GM21515 (cell line): ENCODE data around the gene KLHL22.
"Not testable (repeated sequence)": the region's sequence is repeated elsewhere in the genome, so short reads cannot be mapped to it uniquely, and the experiment has no call there.

Source experiments
- ATAC-seq: cut with Tn5 transposase; IDR thresholded peaks from one replicate; pipeline ENCODE4 v1.9.1; 2021; ENCODE audit not compliant: unreplicated experiment

The KLHL22 gene

DNA sequence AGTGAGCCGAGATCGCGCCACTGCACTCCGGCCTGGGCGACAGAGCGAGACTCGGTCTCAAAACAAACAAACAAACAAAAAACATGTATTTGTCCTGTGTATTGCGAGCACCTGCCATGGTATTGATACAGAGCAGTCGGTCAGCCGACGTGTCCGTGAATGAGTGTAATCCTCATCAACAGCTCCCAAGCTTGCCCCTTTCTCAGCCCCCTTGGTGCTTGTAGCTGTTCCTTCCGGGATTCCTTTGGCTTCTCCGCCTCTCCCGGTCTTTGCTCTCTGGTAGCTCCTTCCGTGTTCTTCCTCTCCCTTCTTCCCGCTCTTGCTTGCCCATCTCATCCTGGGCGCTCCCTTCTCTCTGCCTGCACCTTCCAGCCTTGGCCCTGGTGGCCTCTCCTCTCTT, 90.7 kb downstream of the KLHL22 start:
- ATAC-seq: no peak

DNA sequence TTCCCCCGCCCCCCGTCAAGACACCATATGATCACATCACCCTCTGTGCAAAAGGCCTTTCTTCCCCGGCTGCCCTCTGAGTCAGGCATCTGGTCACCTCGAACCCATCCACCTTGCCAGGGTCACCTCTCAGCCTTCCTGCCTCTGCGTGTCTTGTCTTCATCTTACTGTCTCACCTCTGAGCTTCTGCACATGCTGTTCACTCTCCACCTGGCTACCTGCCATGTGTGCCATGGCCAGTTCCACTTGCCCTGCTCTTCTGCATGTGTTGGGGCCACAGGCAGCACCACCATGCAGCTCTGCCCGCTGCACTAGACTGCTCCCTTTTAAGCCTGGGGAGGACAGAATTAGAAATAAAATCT, 91.8 kb downstream of the KLHL22 start:
- ATAC-seq: no peak

DNA sequence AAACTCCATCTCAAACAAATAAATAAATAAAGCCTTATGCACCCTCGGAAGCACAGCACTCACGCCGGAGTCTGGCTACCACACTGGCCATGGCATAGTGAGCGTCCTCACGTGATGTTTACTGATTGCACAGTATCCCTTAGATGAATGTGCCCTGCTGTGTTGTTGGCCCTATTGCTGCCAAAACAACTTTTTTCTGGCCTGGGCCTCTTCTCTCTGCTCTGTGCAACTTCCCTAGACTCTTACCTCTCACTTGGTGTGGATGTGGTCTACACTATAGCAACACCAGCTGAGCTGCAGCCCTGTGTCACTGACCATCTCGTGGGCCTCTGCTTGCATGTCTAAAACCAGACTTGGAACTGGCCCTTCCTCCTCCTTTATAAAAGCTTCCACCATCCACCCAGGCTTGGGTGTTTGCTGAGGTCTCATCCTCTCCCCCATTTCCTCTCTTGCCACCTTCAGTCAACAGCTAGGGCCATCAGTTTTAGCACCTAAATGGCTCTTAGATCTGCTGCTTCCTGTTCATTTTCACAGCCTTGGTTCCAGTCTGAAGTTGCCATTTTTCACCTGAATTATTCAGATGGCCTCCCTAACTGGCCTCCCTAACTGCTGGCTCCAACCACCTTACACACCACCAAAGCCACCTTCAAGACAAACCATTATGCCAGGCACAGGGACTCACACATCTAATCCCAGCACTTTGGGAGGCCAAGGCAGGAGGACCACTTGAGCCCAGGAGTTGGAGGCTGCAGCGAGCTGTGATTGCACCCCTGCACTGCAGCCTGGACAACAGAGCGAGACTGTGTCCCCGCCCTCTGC, 92.4 kb downstream of the KLHL22 start:
- no peak for ATAC-seq

DNA sequence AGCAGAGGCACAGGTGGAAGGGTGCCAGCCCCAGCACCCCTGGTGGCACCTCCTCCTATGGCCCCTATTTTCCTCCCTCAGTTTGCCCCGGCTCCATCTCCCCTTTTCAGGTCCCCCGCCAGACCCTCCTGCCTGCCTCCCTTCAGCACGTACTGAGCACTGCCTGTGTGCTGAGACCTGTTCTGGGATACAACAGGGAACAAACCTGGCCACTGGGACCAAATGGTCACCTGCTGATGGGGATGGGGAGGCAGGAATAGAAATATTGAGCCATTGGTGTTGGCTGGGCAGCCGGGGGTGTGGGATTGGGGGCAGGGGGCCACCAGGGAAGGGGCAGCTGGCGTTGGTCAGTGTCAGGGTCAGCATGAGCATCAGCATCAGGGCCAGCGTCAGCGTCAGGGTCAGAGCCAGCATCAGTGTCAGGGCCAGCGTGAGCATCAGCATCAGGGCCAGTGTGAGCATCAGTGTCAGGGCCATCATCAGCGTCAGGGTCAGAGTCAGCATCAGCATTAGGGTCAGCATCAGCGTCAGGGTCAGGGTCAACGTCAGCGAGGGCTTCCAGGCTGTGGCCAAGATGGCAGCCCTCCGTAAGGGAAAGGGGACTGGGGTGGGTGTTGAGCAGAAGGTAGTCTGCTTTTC, 94.1 kb downstream of the KLHL22 start:
- no peak for ATAC-seq

DNA sequence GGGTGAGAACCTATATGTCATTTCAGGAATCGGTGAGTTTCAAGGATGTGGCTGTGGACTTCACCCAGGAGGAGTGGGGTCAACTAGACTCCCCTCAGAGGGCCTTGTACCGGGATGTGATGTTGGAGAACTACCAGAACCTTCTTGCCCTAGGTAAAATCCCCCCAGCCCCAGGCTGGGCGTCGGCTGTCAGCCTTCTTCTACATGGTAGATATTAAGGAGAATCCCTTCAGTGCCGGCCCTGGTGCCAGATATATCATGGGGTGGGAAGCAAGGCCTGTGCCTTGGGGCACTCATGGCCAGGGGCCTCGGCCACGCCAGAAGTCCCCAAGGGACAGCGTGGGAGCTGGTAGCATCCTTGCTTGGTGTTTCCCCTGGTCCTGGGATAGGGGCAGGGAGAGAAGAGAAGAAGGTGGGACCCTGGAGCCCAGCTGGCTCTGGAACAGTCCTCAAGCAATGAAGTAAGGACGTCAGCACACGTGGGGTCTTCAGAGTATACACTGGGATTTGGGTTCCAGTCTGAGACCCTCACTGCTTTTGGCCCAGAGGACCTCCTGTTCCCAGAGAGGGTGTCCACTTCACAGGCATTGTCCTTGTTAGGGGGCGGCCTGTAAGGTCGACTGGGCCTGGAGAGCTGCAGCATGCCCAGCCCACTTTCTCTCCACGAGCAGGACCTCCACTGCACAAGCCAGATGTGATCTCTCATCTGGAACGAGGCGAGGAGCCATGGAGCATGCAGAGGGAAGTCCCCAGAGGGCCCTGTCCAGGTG, 94.8 kb downstream of the KLHL22 start:
- ATAC-seq: no peak

DNA sequence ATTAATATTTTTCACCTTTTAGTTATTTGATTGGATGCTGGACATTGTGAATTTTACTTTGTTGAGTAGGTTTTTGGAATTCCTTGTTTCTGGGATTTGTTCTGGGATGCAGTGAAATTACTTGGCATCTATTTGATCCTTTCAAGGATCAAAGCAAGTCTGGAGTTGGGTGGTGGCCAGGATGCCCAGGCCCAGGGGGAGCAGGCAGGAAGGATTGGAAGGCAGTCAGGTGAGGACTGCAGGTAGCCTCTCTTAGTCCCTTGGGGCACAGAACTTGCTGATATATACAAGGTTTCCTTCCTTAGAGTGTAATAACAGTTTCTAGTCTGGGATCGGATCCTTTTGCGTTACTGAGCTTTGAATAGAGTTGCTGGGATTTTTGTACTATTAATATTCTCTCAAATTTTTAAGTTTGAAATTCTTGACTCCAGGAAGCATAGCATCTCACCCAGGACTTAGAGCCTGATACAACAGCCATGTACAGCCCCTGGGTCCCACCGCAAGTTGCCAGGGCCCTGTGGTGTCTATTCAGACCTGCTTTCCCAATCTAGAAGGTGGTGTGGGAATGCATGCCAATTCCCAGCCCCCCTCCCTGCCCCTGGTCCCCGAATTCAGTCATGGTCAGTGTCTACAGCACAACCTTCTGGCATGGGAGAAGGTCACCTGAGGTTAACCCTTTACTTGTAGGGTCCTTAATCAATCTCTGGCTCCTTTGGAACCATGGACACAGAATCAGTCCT, 95.6 kb downstream of the KLHL22 start:
- no peak for ATAC-seq

DNA sequence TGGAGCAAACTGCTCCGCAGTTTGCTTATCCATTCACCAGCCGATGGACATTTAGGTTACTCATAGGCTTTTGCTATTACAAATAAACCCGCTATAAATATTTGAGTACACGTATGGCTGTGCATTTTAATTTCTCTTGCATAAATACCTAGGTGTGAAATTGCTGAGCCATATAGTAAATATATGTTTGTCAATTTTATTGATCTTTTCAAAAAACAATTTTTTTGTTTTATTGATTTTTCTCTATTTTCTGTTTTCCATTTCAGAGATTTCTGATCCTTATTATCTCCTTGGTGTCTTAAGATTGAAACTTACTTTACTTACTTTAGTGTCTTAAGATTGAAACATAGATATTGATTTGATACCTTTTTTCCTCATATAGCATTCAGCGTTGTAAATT, 97.2 kb downstream of the KLHL22 start:
- no peak for ATAC-seq

DNA sequence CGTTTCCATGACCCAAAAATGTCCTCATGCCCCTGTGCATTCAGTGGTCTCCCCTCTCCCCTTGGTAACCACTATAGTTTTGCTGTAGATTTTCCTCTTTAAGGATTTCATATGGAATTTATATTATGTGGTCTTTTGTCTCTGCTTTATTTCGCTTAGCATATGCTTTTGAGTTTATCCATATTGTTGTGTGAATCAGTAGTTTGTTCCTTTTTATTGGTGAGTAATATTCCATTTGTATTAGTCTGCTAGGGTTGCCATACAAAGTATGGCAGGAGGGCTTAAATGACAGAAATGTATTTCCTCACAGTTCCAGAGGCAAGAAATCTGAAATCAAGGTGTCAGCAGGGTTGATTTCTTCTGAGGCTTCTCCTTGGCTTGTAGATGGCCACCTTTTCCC, 98.1 kb downstream of the KLHL22 start:
- ATAC-seq: no peak

DNA sequence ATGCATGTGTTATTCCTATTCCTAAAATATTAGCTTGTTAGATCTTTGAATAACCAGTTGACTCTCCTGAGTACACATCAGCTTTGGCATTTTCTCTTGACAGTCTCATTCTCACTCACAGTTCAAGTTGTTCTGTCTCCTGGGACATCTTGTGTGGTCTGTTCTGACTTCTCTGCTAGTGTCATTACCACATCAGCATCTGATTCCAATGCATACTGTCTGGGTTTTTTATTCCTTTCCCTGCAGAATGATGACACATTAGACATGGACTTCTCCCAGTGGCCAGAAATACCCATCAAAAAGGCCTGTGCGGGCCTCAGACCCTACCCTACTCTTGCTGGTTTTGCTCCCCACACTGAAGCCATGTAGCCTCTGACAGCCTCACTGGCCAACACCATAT, 99.0 kb downstream of the KLHL22 start:
- no peak for ATAC-seq

DNA sequence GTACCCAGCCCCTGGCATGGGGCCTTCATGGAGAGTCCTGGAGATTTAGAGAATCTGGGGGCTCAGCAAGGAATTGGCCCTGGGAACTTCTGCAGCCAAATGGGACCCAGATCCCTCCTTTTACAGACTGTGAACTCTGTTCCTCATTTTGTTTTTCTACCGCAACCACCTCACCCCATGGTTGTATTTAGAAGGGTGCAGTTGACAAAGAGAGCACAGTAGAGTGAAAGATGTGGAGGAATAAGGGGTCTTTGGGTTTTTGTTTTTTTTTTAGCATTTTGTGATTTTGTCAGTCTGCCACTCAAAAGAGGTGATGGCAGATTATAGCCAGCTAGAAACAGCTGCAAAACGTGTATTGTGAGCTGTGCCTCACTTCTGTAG, 99.7 kb downstream of the KLHL22 start:
- no peak for ATAC-seq

DNA sequence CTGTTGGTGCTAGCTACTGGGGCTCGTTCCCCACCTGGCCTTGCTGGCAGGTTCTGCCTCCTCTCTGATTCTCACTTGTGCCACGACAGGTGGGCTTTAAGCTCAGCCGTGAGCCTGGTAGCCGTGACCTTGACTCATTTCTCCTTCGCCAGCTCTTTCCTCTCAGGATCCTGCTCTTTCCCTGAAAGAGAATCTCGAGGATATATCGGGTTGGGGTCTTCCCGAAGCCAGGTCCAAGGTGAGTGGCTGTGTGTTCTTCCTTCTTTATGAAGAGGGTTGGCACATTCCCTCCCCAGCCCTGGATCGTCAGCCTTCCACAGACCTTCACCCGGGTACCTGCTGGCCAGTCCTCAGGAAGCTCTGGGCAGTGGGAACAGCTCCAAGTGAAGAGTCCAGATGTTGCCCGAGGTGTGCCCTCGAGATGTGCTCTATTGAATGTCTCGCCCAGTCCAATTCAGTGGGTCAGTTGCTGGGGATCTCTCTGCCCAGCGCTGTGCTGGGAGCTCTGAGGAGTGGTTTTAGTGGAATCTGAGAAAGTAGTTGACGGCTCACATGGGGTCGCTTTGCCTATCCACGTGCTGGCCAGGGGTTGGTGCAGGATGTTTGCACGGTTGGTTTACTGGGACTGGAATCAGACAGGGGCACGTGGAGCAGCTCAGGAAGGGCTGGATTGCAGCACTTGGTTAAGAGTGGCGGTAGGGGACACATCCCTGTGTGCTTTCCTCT, 100.3 kb downstream of the KLHL22 start:
- no peak for ATAC-seq

DNA sequence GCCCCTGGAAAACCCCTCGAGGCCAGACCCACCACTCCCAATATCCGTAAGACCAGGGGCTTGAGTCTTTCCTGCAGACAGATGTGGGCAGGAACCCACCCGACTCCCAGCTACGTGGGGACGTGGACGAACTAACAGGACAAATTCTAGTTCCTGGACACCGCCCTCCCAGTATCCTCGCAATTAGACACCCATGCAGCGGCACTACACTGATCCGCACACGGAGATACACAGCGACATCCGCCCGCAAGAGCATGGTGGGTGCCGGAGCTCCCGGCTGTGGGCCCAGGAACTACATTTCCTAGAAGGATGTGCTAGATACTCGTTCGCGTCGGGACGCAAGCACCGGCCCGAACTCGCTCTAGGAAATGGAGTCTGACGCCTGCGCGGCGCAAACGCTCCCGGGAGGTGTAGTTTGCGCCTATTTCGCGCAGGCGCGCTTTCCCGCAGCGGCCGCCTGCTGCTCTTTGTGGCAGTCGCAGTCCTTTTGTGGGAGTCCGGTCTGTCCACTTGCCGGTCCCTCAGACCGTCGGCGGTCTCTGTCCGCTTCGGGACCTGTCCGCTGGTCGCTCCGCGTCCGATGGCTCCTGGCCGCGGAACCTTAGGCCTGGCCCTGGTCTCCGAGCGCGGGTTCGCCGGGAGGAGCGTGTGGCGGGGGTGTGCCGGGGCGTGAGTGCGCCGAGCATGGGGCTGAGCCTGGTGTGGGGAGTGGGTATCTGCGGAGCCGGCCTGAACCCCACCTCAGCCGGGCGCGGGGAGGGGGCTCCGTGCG, 101.7 kb downstream of the KLHL22 start, which contains the start of gene ZNF74:
Gene ZNF74, plus strand, starts transcription at position 447 of the 772 bp plus-strand sequence. CDS start 478 bp downstream, outside the sequence.
- ATAC-seq: peak; percentile 69

DNA sequence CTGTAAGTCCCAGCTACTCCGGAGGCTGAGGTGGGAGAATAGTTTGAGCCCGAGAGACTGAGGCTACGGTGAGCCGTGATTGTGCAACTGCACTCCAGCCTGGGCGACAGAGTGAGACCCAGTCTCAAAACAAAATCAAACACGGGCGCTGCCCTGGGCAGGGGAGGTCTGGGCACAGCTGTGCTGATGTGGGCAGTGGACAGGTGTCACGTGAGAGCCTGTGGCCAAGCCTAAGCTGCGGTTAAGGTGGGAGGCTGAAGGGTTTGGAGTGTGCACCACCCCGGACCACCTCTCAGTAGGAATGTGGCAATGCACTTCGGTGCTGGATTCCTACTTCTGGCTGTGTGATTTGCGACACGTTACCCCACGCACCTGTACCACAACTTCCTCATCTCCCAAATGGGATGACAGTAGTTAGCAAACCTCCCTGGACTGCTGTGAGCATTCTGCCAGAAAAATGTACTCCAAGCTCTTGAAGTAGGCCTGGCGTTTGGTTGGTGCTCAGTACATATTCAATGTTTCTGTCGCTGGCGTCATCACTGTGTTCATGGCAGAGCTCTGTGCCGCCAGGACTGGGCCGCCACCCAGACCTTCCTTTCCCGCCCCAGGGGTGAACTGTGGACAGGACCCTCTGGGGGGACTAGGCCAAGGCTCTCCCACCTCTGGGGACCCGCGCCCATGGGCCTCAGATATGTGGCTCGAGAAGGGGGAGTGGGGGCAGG, 102.5 kb downstream of the KLHL22 start:
- ATAC-seq: no peak

DNA sequence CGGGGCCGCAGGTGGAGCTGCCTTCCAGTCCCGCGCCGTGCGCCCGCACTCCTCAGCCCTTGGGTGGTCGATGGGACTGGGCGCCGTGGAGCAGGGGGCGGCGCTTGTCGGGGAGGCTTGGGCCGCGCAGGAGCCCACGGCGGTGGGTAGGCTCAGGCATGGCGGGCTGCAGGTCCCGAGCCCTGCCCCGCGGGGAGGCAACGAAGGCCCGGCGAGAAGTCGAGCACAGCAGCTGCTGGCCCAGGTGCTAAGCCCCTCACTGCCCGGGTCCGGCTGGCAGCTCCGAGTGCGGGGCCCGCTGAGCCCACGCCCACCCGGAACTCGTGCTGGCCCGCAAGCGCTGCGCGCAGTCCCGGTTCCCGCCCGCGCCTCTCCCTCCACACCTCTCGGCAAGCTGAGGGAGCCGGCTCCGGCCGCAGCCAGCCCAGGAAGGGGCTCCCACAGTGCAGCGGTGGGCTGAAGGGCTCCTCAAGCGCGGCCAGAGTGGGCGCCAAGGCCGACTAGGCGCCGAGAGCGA, 103.2 kb downstream of the KLHL22 start:
- ATAC-seq: not testable (repeated sequence)
